DND-41 (cell line): ENCODE results near the gene SMPD4.
"Not testable (repeated sequence)": the region's sequence is repeated elsewhere in the genome, so short reads cannot be mapped to it uniquely, and the experiment has no call there.

Source experiments
- CTCF ChIP-seq: IDR thresholded peaks from 2 replicates; pipeline ENCODE4 v1.5.1; 2012; ENCODE audit warnings: borderline replicate concordance, low read length, moderate library complexity, mild to moderate bottlenecking; ENCODE audit not compliant: poor library complexity, severe bottlenecking; ENCODE audit errors: extremely low read depth
- EZH2 ChIP-seq: IDR thresholded peaks from 3 replicates; pipeline ENCODE4 v1.6.1; 2012; ENCODE audit warnings: borderline replicate concordance, low read depth, mild to moderate bottlenecking, moderate library complexity, low read length, inconsistent platforms; ENCODE audit not compliant: severe bottlenecking

DNA sequence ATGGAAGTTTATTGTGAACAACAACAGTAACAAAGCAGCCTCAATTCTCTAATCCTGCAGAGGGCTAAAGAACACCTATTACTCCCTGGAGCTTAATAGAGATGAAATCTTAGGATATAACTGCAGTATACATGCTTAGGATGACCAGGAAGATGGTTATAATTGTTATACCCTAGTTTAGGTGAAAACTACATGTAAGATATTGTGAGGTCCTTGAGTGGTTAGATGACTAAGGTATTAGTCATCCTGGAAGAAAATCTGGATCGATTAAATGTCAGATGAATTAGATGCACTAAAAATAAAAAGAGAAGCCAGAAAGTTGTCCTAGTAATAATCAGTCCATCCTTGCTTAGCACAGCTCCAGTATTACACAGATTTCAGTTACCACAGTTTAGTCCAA, 39.1 kb upstream of the SMPD4 start:
- not testable (repeated sequence) for TF ChIP-seq CTCF, EZH2
